Spleen (tissue), 11 donors: ENCODE results near the gene CCDC82. TPM values are rescaled to one million over a fixed set of nuclear protein-coding genes. Genes with fewer than 3 reads are reported as not detected.
A peak's percentile ranks its signal among the peaks of the same experiment; 100 is the strongest.
"Not testable (repeated sequence)": the region's sequence is repeated elsewhere in the genome, so short reads cannot be mapped to it uniquely, and the experiment has no call there.

Experiments
- DNase-seq: peaks from one replicate; pipeline ENCODE4 v3.0.0-alpha.2; 2020
- H3K27ac ChIP-seq, 8 donors: fragments of 200-600 bp; sonication (generic) in 7 of 8; 1 replicate in 4 of 8; 2 replicates in 4 of 8; pipeline versions ENCODE4 v1.5.0 to v1.8.0; 2016 to 2021; ENCODE audit warnings: inconsistent platforms in 4 of 8, mild to moderate bottlenecking in 4 of 8, moderate library complexity in 1 of 8
- H3K27me3 ChIP-seq, 7 donors: fragments of 200-600 bp; sonication (generic) in 6 of 7; replicated peaks in 1 of 7; 1 replicate in 4 of 7; 2 replicates in 3 of 7; pipeline versions ENCODE4 v1.5.0 to v1.8.0; 2016 to 2021; ENCODE audit warnings: inconsistent platforms in 3 of 7, mild to moderate bottlenecking in 1 of 7
- H3K36me3 ChIP-seq, 6 donors: fragments of 200-600 bp; sonication (generic) in 5 of 6; 1 replicate in 4 of 6; 2 replicates in 2 of 6; pipeline versions ENCODE4 v1.5.0 to v1.8.0; 2016 to 2021; ENCODE audit warnings: inconsistent platforms in 2 of 6
- H3K4me1 ChIP-seq, 6 donors: fragments of 200-600 bp; sonication (generic) in 5 of 6; 1 replicate in 3 of 6; 2 replicates in 3 of 6; pipeline versions ENCODE4 v1.5.0 to v1.8.0; 2016 to 2021; ENCODE audit warnings: inconsistent platforms in 3 of 6
- H3K4me3 ChIP-seq, 8 donors: fragments of 200-600 bp; sonication (generic) in 7 of 8; 1 replicate in 4 of 8; 2 replicates in 4 of 8; pipeline versions ENCODE4 v1.5.0 to v1.8.0; 2016 to 2021; ENCODE audit warnings: inconsistent platforms in 4 of 8, mild to moderate bottlenecking in 4 of 8, moderate library complexity in 2 of 8
- H3K9me3 ChIP-seq, 8 donors: fragments of 200-600 bp; sonication (generic) in 7 of 8; 1 replicate in 4 of 8; 2 replicates in 4 of 8; pipeline versions ENCODE4 v1.5.0 to v1.8.0; 2016 to 2021; ENCODE audit warnings: inconsistent platforms in 4 of 8
- POLR2A ChIP-seq, 3 donors: fragments of 450-650 bp; IDR thresholded peaks; one replicate each; pipeline ENCODE4 v1.5.1; 2017; ENCODE audit warnings: antibody characterized with exemption in 3 of 3, mild to moderate bottlenecking in 1 of 3
- POLR2AphosphoS5 ChIP-seq, 3 donors: sonication (generic); formaldehyde crosslinking; IDR thresholded peaks; one replicate each; pipeline ENCODE4 v1.5.1; 2017; ENCODE audit warnings: antibody characterized with exemption in 3 of 3
- WGBS, 5 donors: extraction: QIAGEN DNeasy Blood & Tissue Kit in 3 of 5; methylation state at CpG; one replicate each; pipeline versions ENCODE4 v1.1.5 to v1.1.7; 2013 to 2018; 5-methylcytosine and 5-hydroxymethylcytosine counted together
- intact Hi-C: fragments of 100-400 bp; cut with DNase I; formaldehyde crosslinking; loops from one replicate; pipeline ENCODE4 v1.15.0; 2023; ENCODE audit warnings: low total_unique reads
- polyA plus RNA-seq, 3 donors: library from polyadenylated mRNA; stranded (reverse); fragments of 200-250 nt; gene quantifications; one replicate each; pipeline ENCODE4 v1.2.1, GENCODE V29; 2013
- total RNA-seq, 7 donors: library from RNA; depleted of rRNA in 3 of 7; stranded (reverse); fragments of >200 nt in 3 of 7; fragmentation: NEBNext Ultra II Directional in 4 of 7; extraction: Animal tissue kit (Norgen Biotek cat#: 25700) in 4 of 7; gene quantifications; one replicate each; pipeline versions ENCODE4 v1.1.0 to v1.2.1, GENCODE V29; 2016 to 2021
- TF ChIP-seq, protein P1 (sequence below), 11 experiments: fragments of 200-600 bp in 7 of 11; fragments of 450-650 bp in 4 of 11; sonication (generic) in 4 of 11; IDR thresholded peaks in 8 of 11; conservative IDR thresholded peaks in 3 of 11; 1 replicate in 7 of 11; 2 replicates in 4 of 11; pipeline versions ENCODE4 v1.4.0 to v1.8.0; 2016 to 2021; ENCODE audit warnings: antibody characterized with exemption in 11 of 11, inconsistent platforms in 4 of 11, mild to moderate bottlenecking in 1 of 11
- donor health status: healthy with polysubstance abuse.
- donor health status: DM: no; HTN: no; CAD: no; lungs with moderate emphysema.
- donor health status: DM: no; HTN: no; CAD: no.
- donor health status: Bipolar disorder and iron deficiency.
- donor health status: healthy.
- donor health status: DM: no; HTN: no; CAD: no.
- donor health status: DM: yes; HTN: yes; CAD: no.

CCDC82 gene
- total and polyA plus RNA-seq, 10 donors, result 21.4 to 59.8 (median 37.6) TPM

DNA sequence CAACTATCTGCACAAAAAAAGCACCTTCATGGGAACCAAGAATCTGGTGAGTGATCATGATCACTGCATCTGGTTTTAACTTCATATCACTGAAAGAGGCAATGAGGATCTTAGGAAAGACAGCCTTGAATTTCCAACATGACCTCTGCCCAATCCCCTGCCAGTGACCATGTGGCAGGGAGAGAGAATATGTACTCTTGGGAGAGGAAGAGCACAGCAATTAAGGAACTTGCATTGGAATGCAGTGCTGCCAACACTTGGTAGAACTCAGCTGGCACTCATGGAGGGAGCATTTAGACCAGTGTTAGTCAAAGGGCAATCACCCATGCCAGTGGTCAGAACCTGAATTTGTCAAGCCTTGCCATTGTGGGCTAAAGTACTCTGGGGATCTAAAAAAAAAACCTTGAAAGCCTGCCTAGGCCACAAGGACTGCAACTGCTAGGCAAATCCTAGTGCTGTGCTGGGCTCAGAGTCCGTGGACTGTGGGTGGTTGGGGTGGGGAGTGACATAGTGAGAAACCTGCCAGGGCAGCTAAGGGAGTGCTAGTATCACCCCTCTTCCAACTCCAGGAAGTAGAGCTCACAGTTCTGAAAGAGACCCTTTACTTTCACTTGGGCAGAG, 23.2 kb upstream of the CCDC82 start:
- intact Hi-C loops, result no loop called here
- DNase-seq, result no peak
- TF ChIP-seq, protein P1, sequence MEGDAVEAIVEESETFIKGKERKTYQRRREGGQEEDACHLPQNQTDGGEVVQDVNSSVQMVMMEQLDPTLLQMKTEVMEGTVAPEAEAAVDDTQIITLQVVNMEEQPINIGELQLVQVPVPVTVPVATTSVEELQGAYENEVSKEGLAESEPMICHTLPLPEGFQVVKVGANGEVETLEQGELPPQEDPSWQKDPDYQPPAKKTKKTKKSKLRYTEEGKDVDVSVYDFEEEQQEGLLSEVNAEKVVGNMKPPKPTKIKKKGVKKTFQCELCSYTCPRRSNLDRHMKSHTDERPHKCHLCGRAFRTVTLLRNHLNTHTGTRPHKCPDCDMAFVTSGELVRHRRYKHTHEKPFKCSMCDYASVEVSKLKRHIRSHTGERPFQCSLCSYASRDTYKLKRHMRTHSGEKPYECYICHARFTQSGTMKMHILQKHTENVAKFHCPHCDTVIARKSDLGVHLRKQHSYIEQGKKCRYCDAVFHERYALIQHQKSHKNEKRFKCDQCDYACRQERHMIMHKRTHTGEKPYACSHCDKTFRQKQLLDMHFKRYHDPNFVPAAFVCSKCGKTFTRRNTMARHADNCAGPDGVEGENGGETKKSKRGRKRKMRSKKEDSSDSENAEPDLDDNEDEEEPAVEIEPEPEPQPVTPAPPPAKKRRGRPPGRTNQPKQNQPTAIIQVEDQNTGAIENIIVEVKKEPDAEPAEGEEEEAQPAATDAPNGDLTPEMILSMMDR (IDR thresholded peaks at IDR 0.05 in 8 of 11, conservative IDR thresholded peaks at IDR 0.05 in 3 of 11), result no peak
- TF ChIP-seq POLR2AphosphoS5 (IDR thresholded peaks at IDR 0.05) (no peak), POLR2A (IDR thresholded peaks at IDR 0.05) (no peak)
- H3K9me3 ChIP-seq, result no peaks in the 10 kb centered on the region
- H3K36me3 ChIP-seq, result no peaks in the 10 kb centered on the region
- H3K27ac ChIP-seq, result no peak overlapping the region
- H3K4me3 ChIP-seq, result no peak overlapping the region
- WGBS, 5 donors, result 69 to 100% (median 79%) methylated on average over 1 of the region's 1 CpG
- H3K4me1 ChIP-seq, result no peaks in the 10 kb centered on the region
- peaks cover 0 to 14% (median 0%) of the 10 kb centered on the region in 7 donors for H3K27me3 ChIP-seq

DNA sequence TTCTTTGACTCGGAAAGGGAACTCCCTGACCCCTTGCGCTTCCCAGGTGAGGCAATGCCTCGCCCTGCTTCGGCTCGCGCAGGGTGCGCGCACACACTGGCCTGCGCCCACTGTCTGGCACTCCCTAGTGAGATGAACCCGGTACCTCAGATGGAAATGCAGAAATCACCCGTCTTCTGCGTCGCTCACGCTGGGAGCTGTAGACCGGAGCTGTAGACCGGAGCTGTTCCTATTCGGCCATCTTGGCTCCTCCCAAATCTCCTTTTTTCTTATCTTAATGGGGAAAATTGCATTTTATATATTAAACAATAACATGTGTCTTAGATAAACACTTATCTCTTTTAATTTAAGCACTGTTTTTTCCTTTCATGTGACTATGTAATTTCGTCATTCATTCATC, 21.7 kb upstream of the CCDC82 start:
- H3K27ac ChIP-seq, H3K9me3 ChIP-seq, H3K4me1 ChIP-seq, H3K36me3 ChIP-seq, DNase-seq, intact Hi-C loops: not testable (repeated sequence)
- peaks cover 0 to 14% (median 0%) of the 10 kb centered on the region in 7 donors for H3K27me3 ChIP-seq
- 78 to 91% (median 86%) methylated on average over 17 to 18 of the region's 18 CpGs for WGBS, 5 donors
- H3K4me3 ChIP-seq, result peak overlapping the region in 2 of 8 donors; percentile 15 to 55

DNA sequence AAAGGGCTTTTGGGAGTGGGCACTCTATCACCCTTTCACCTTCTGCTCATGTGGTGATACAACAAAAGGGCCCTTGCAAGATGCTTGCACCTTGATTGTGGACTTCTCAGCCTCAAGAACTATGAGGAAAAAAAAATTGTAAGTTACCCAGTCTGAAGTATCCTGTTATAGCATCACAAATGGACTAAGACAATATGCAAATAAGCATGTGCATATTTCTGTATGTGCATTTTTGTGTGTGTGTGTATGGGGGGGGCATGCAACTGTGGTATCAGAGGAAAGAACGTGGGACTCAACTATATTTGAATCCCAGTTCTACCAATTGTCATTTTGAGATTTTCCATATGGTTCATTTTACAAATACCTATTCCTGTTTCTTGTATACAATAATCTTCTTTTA, 11.0 kb upstream of the CCDC82 start:
- Histone ChIP-seq H3K27ac (no peak overlapping the region), H3K27me3 (no peaks in the 10 kb centered on the region), H3K36me3 (no peaks in the 10 kb centered on the region), H3K9me3 (peaks cover 0 to 3% (median 0%) of the 10 kb centered on the region in 8 donors), H3K4me1 (no peaks in the 10 kb centered on the region), H3K4me3 (no peak overlapping the region)
- no peak for DNase-seq
- 73 to 90% (median 84%) methylated on average over 1 of the region's 1 CpG for WGBS, 5 donors
- TF ChIP-seq POLR2AphosphoS5 (IDR thresholded peaks at IDR 0.05), result no peak
- TF ChIP-seq POLR2A (IDR thresholded peaks at IDR 0.05), result no peak
- TF ChIP-seq, protein P1 (IDR thresholded peaks at IDR 0.05 in 8 of 11, conservative IDR thresholded peaks at IDR 0.05 in 3 of 11), result no peak
- intact Hi-C loops, result no loop called here

DNA sequence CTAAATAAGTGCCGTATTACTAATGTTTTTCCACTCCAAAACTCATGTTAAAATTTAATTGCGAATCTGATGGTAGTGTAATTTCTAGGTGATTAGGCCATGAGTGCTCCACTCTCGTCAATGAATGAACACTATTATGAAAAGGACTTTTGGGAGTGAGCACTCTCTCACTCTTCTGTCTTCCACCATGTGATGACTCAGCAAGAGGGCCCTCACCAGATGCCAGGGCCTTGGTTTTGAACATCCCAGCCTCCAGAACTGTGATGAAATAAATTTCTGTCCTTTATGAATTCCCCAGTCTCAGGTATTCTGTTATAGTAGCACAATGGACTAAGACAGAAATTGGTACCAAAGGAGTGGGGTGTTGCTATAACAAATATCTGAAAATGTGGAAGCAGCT, 8.2 kb upstream of the CCDC82 start:
- intact Hi-C loops, result no loop called here
- Histone ChIP-seq H3K27ac (no peak overlapping the region), H3K4me1 (peaks cover 0 to 12% (median 2%) of the 10 kb centered on the region in 6 donors)

More for the DNA sequence above, 8.2 kb upstream of the CCDC82 start:
- Histone ChIP-seq H3K27me3 (no peaks in the 10 kb centered on the region), H3K9me3 (peaks cover 0 to 3% (median 0%) of the 10 kb centered on the region in 8 donors), H3K36me3 (no peaks in the 10 kb centered on the region), H3K4me3 (no peak overlapping the region)
- TF ChIP-seq POLR2A (IDR thresholded peaks at IDR 0.05), result no peak
- no peak for TF ChIP-seq POLR2AphosphoS5 (IDR thresholded peaks at IDR 0.05)
- TF ChIP-seq, protein P1 (IDR thresholded peaks at IDR 0.05 in 8 of 11, conservative IDR thresholded peaks at IDR 0.05 in 3 of 11), result no peak
- WGBS, 5 donors, result 88 to 96% (median 93%) methylated on average over 3 of the region's 3 CpGs
- DNase-seq, result no peak
